ENCODE measurements around the gene GSK3B. TPM values are rescaled to one million over a fixed set of nuclear protein-coding genes. Genes with fewer than 3 reads are reported as not detected.

Gene GSK3B
- total and polyA plus RNA-seq, 2 donors (not counting 3 experiments of a cell fraction or from before 2014, with no cell fraction given) = 22.1 to 50.1 TPM

DNA sequence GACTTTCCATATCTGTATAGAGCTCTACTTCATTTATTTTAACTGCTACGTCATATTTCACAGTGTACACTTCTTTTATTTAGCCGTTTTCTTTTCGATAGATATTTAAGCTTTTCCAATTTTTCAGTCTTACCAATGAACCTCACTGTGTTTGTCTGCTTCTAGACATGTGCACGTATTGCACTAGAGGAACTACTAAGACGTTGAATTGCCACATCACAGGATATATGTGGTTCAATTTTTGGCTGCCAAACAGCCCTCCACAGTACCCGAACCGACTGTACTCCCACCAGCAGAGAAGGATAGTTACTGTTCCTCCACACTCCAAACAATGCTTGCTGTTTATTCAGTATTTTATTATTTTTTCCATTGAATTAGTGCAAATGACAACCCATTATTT is 310.4 kb downstream of the GSK3B start:
- Histone ChIP-seq H3K9ac (replicated peaks; ENCODE audit: extremely low read depth, insufficient read depth, low read length) (no peak overlapping the region), H3K36me3 (ENCODE audit: control insufficient read depth in 2 of 2, extremely low read depth in 1 of 2, insufficient read depth in 2 of 2, low read length in 2 of 2) (no peaks in the 10 kb centered on the region), H3K4me3 (replicated peaks in 1 of 3; ENCODE audit: insufficient read depth in 1 of 3, low read depth in 1 of 3, low read length in 3 of 3) (no peak overlapping the region), H3K9me3 (replicated peaks; ENCODE audit: control insufficient read depth, insufficient read depth, low read length) (no peaks in the 10 kb centered on the region), H3K9me1 (replicated peaks; ENCODE audit: control insufficient read depth, extremely low read depth, insufficient read depth, low read length) (no peaks in the 10 kb centered on the region), H3K4me2 (ENCODE audit: insufficient read depth, low read length) (no peak overlapping the region), H4K20me1 (replicated peaks; ENCODE audit: control insufficient read depth, extremely low read depth, insufficient read depth, low read length) (no peaks in the 10 kb centered on the region), H3K27me3 (ENCODE audit: control insufficient read depth in 2 of 2, insufficient read depth in 2 of 2, low read length in 2 of 2) (no peaks in the 10 kb centered on the region), H3K4me1 (ENCODE audit: control insufficient read depth, extremely low read depth, insufficient read depth, low read length) (no peaks in the 10 kb centered on the region), H2AFZ (ENCODE audit: low read depth, low read length) (no peak overlapping the region), H3K79me2 (ENCODE audit: control insufficient read depth, insufficient read depth, low read length) (no peaks in the 10 kb centered on the region), H3K27ac (ENCODE audit: insufficient read depth, low read depth, low read length) (no peak overlapping the region)
- dilution Hi-C loops (cut with MboI; ENCODE audit: extremely low pct_ligation_motif_present, low sequenced_read_pairs) = no loop called here
- TF ChIP-seq JUN (IDR thresholded peaks at IDR 0.05; ENCODE audit: borderline replicate concordance, insufficient read depth, insufficient read length, low read depth) (no peak), MYC (IDR thresholded peaks at IDR 0.05; ENCODE audit: low read depth, low read length) (no peak), GATA2 (IDR thresholded peaks at IDR 0.05; ENCODE audit: insufficient read depth, insufficient read length, low read depth, low read length) (no peak), POLR2A (IDR thresholded peaks at IDR 0.05; ENCODE audit: low read depth, low read length) (no peak), POLR2AphosphoS5 (IDR thresholded peaks at IDR 0.05; ENCODE audit: insufficient read depth, low read depth, low read length) (no peak), EZH2 (IDR thresholded peaks at IDR 0.05; ENCODE audit: borderline replicate concordance, low read depth, low read length, severe bottlenecking) (no peak), FOS (IDR thresholded peaks at IDR 0.05; ENCODE audit: borderline replicate concordance, insufficient read depth, low read length) (no peak)
- TF ChIP-seq, protein P1, sequence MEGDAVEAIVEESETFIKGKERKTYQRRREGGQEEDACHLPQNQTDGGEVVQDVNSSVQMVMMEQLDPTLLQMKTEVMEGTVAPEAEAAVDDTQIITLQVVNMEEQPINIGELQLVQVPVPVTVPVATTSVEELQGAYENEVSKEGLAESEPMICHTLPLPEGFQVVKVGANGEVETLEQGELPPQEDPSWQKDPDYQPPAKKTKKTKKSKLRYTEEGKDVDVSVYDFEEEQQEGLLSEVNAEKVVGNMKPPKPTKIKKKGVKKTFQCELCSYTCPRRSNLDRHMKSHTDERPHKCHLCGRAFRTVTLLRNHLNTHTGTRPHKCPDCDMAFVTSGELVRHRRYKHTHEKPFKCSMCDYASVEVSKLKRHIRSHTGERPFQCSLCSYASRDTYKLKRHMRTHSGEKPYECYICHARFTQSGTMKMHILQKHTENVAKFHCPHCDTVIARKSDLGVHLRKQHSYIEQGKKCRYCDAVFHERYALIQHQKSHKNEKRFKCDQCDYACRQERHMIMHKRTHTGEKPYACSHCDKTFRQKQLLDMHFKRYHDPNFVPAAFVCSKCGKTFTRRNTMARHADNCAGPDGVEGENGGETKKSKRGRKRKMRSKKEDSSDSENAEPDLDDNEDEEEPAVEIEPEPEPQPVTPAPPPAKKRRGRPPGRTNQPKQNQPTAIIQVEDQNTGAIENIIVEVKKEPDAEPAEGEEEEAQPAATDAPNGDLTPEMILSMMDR (IDR thresholded peaks at IDR 0.05; ENCODE audit: extremely low read depth in 1 of 2, insufficient read depth in 1 of 2, low read depth in 1 of 2, low read length in 2 of 2) = no peak
- TF ChIP-seq, protein P2, sequence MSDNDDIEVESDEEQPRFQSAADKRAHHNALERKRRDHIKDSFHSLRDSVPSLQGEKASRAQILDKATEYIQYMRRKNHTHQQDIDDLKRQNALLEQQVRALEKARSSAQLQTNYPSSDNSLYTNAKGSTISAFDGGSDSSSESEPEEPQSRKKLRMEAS (IDR thresholded peaks at IDR 0.05; ENCODE audit: insufficient read depth, insufficient read length) = no peak
- intact Hi-C loops (cut with micrococcal nuclease) = no loop called here
- ChIA-PET CTCF (interaction anchor here (1.4 kb wide), 1 partner anchor 13 kb away, joined by 5 read pairs; no protein-coding TSS in a partner anchor), POLR2A (no interaction called here)
- DNase-seq (ENCODE audit: low read depth, low spot score) (no peak), FAIRE-seq (no peak)
- no TSS peak for BruUV-seq (replicated peaks)
